PC-9 (cell line): ENCODE measurements around the gene OTUD1.

Experiments used
- EZH2 ChIP-seq: fragments of 200-600 bp; sonication (generic); IDR thresholded peaks from 2 replicates; pipeline ENCODE4 v1.8.0; 2017; ENCODE audit warnings: antibody characterized with exemption, low read depth
- TF ChIP-seq, protein P1 (sequence below): fragments of 200-600 bp; sonication (generic); conservative IDR thresholded peaks from 2 replicates; pipeline ENCODE4 v1.6.1; 2017; ENCODE audit warnings: mixed run types, antibody characterized with exemption, mild to moderate bottlenecking, moderate library complexity

- TF ChIP-seq, protein P1, sequence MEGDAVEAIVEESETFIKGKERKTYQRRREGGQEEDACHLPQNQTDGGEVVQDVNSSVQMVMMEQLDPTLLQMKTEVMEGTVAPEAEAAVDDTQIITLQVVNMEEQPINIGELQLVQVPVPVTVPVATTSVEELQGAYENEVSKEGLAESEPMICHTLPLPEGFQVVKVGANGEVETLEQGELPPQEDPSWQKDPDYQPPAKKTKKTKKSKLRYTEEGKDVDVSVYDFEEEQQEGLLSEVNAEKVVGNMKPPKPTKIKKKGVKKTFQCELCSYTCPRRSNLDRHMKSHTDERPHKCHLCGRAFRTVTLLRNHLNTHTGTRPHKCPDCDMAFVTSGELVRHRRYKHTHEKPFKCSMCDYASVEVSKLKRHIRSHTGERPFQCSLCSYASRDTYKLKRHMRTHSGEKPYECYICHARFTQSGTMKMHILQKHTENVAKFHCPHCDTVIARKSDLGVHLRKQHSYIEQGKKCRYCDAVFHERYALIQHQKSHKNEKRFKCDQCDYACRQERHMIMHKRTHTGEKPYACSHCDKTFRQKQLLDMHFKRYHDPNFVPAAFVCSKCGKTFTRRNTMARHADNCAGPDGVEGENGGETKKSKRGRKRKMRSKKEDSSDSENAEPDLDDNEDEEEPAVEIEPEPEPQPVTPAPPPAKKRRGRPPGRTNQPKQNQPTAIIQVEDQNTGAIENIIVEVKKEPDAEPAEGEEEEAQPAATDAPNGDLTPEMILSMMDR = no peak
- no peak for TF ChIP-seq EZH2
These were observed 51.2 kb downstream of the OTUD1 start for GRCh38 chr10:23490115-23490514.
